Urothelium cell line (cell line): ENCODE data around the gene STEAP1B.
"Not testable (repeated sequence)": the region's sequence is repeated elsewhere in the genome, so short reads cannot be mapped to it uniquely, and the experiment has no call there.

Experiments
- DNase-seq: peaks from one replicate; pipeline ENCODE4 v3.0.0; 2011; ENCODE audit warnings: low spot score, mixed read lengths
- FAIRE-seq: peaks from 2 replicates; lab custom pipeline; 2011; peaks lifted over from hg19 to GRCh38; lab: Jason Lieb, UNC

The STEAP1B gene

GRCh38 chr7:22501336-22501735 lies 1.3 kb upstream of the STEAP1B start:
- DNase-seq, FAIRE-seq: not testable (repeated sequence)

- DNase-seq (no peak), FAIRE-seq (no peak)
Measured at GRCh38 chr7:22499044-22499443, 944 bp downstream of the STEAP1B start.

GRCh38 chr7:22496912-22497311 lies 3.1 kb downstream of the STEAP1B start:
- not testable (repeated sequence) for FAIRE-seq, DNase-seq

- DNase-seq, FAIRE-seq: not testable (repeated sequence)
Measured at GRCh38 chr7:22496296-22496888, 3.6 kb downstream of the STEAP1B start.

GRCh38 chr7:22493160-22493925 lies 6.6 kb downstream of the STEAP1B start:
- not testable (repeated sequence) for FAIRE-seq, DNase-seq

GRCh38 chr7:22488643-22489462 lies 11.1 kb downstream of the STEAP1B start:
- DNase-seq = peak; percentile 68
- FAIRE-seq = no peak

GRCh38 chr7:22487978-22488642 lies 11.9 kb downstream of the STEAP1B start:
- FAIRE-seq = no peak
- DNase-seq = no peak

- FAIRE-seq (no peak), DNase-seq (no peak)
Measured at GRCh38 chr7:22486597-22486996, 13.4 kb downstream of the STEAP1B start.

GRCh38 chr7:22485189-22485588 lies 14.8 kb downstream of the STEAP1B start:
- FAIRE-seq (no peak), DNase-seq (no peak)

GRCh38 chr7:22482503-22482902 lies 17.5 kb downstream of the STEAP1B start:
- DNase-seq = no peak
- no peak for FAIRE-seq

- FAIRE-seq (no peak), DNase-seq (no peak)
Measured at GRCh38 chr7:22481726-22482125, 18.3 kb downstream of the STEAP1B start.

GRCh38 chr7:22480523-22481075 lies 19.4 kb downstream of the STEAP1B start:
- DNase-seq (no peak), FAIRE-seq (no peak)

- no peak for DNase-seq
- FAIRE-seq = no peak
Measured at GRCh38 chr7:22477876-22478450, 22.0 kb downstream of the STEAP1B start.

GRCh38 chr7:22477262-22477661 lies 22.7 kb downstream of the STEAP1B start:
- DNase-seq (no peak), FAIRE-seq (no peak)

- no peak for DNase-seq
- FAIRE-seq = no peak
Measured at GRCh38 chr7:22476824-22477223, 23.2 kb downstream of the STEAP1B start.

GRCh38 chr7:22474645-22475044 lies 25.3 kb downstream of the STEAP1B start:
- DNase-seq (no peak), FAIRE-seq (no peak)

- DNase-seq (no peak), FAIRE-seq (no peak)
Measured at GRCh38 chr7:22470981-22471380, 29.0 kb downstream of the STEAP1B start.

GRCh38 chr7:22469371-22470143 lies 30.4 kb downstream of the STEAP1B start:
- no peak for DNase-seq
- no peak for FAIRE-seq

GRCh38 chr7:22468609-22469008 lies 31.4 kb downstream of the STEAP1B start:
- FAIRE-seq = no peak
- DNase-seq = no peak

- no peak for DNase-seq
- no peak for FAIRE-seq
Measured at GRCh38 chr7:22464299-22464698, 35.7 kb downstream of the STEAP1B start.
